DLD1 (cell line): ENCODE results near the gene SLC23A1.

ENCODE experiments used
- in situ Hi-C: cut with HindIII; loops from 2 replicates; pipeline ENCODE4 v1.10.0; 2017; ENCODE audit warnings: low sequenced_read_pairs

SLC23A1 gene

GRCh38 chr5:139409116-139409515 lies 26.0 kb upstream of the SLC23A1 start:
- in situ Hi-C loops: loop anchor here (25.0 kb wide), 1 partner anchor 353 kb away; no protein-coding TSS in a partner anchor

GRCh38 chr5:139408191-139408590 lies 25.1 kb upstream of the SLC23A1 start:
- in situ Hi-C loops: loop anchor here (25.0 kb wide), 1 partner anchor 354 kb away; no protein-coding TSS in a partner anchor

GRCh38 chr5:139407517-139407916 lies 24.4 kb upstream of the SLC23A1 start:
- in situ Hi-C loops: loop anchor here (25.0 kb wide), 1 partner anchor 355 kb away; no protein-coding TSS in a partner anchor

- in situ Hi-C loops: loop anchor here (25.0 kb wide), 1 partner anchor 355 kb away; no protein-coding TSS in a partner anchor
Measured at GRCh38 chr5:139406963-139407362, 23.9 kb upstream of the SLC23A1 start.

- in situ Hi-C loops: loop anchor here (25.0 kb wide), 1 partner anchor 358 kb away; no protein-coding TSS in a partner anchor
Measured at GRCh38 chr5:139404484-139404840, 21.4 kb upstream of the SLC23A1 start.

GRCh38 chr5:139403787-139404483 lies 20.8 kb upstream of the SLC23A1 start, which contains the start of gene SPATA24:
SPATA24 (minus strand) TSS chr5:139404089; CDS start chr5:139404060, 29 bp downstream.
- in situ Hi-C loops: loop anchor here (25.0 kb wide), 1 partner anchor 358 kb away; no protein-coding TSS in a partner anchor

- in situ Hi-C loops: loop anchor here (25.0 kb wide), 1 partner anchor 359 kb away; no protein-coding TSS in a partner anchor
Measured at GRCh38 chr5:139403418-139403786, 20.3 kb upstream of the SLC23A1 start.

GRCh38 chr5:139402561-139403158 lies 19.6 kb upstream of the SLC23A1 start:
- in situ Hi-C loops: loop anchor here (25.0 kb wide), 1 partner anchor 360 kb away; no protein-coding TSS in a partner anchor

GRCh38 chr5:139401546-139401945 lies 18.4 kb upstream of the SLC23A1 start:
- in situ Hi-C loops: loop anchor here (25.0 kb wide), 1 partner anchor 361 kb away; no protein-coding TSS in a partner anchor

- in situ Hi-C loops: loop anchor here (25.0 kb wide), 1 partner anchor 363 kb away; no protein-coding TSS in a partner anchor
Measured at GRCh38 chr5:139399501-139400121, 16.5 kb upstream of the SLC23A1 start.

- in situ Hi-C loops: no loop called here
Measured at GRCh38 chr5:139397921-139398320, 14.8 kb upstream of the SLC23A1 start.

GRCh38 chr5:139396691-139397090 lies 13.6 kb upstream of the SLC23A1 start:
- in situ Hi-C loops: no loop called here

- in situ Hi-C loops: no loop called here
Measured at GRCh38 chr5:139395844-139396640, 12.9 kb upstream of the SLC23A1 start.

GRCh38 chr5:139394654-139395566 lies 11.8 kb upstream of the SLC23A1 start, which contains the start of gene PROB1:
PROB1 (minus strand) TSS chr5:139395104; CDS start chr5:139395081, 23 bp downstream.
- in situ Hi-C loops: no loop called here

- in situ Hi-C loops: no loop called here
Measured at GRCh38 chr5:139394123-139394653, 11.1 kb upstream of the SLC23A1 start.

- in situ Hi-C loops: no loop called here
Measured at GRCh38 chr5:139393497-139394122, 10.5 kb upstream of the SLC23A1 start.

- in situ Hi-C loops: no loop called here
Measured at GRCh38 chr5:139392678-139393496, 9.8 kb upstream of the SLC23A1 start.

- in situ Hi-C loops: no loop called here
Measured at GRCh38 chr5:139392324-139392677, 9.2 kb upstream of the SLC23A1 start.
